MV-4-11 (cell line): ENCODE results near the gene ZNF565.
"Not testable (repeated sequence)": the region's sequence is repeated elsewhere in the genome, so short reads cannot be mapped to it uniquely, and the experiment has no call there.

Experiments
- DNase-seq: peaks from one replicate; lab custom pipeline; 2025; lab: John Stamatoyannopoulos, UW

Gene ZNF565

GRCh38 chr19:36212895-36213294 is 1.6 kb downstream of the ZNF565 start:
- DNase-seq: no peak

GRCh38 chr19:36210497-36210896 is 4.0 kb downstream of the ZNF565 start:
- no peak for DNase-seq

- no peak for DNase-seq
These were observed 5.1 kb downstream of the ZNF565 start for GRCh38 chr19:36209372-36209771.

- DNase-seq: peak; percentile 82
These were observed 6.7 kb downstream of the ZNF565 start for GRCh38 chr19:36207605-36208252.

- DNase-seq: no peak
These were observed 11.2 kb downstream of the ZNF565 start for GRCh38 chr19:36203293-36203692.

GRCh38 chr19:36201684-36202083 is 12.8 kb downstream of the ZNF565 start:
- no peak for DNase-seq

GRCh38 chr19:36198119-36198518 is 16.3 kb downstream of the ZNF565 start:
- no peak for DNase-seq

- DNase-seq: no peak
These were observed 18.2 kb downstream of the ZNF565 start for GRCh38 chr19:36196249-36196648.

GRCh38 chr19:36186722-36187121 is 27.7 kb downstream of the ZNF565 start:
- DNase-seq: not testable (repeated sequence)

GRCh38 chr19:36183245-36183628 is 31.2 kb downstream of the ZNF565 start:
- DNase-seq: no peak

- DNase-seq: no peak
These were observed 31.7 kb downstream of the ZNF565 start for GRCh38 chr19:36182612-36183244.

GRCh38 chr19:36179077-36179476 is 35.4 kb downstream of the ZNF565 start:
- DNase-seq: not testable (repeated sequence)

GRCh38 chr19:36173846-36174245 is 40.6 kb downstream of the ZNF565 start:
- not testable (repeated sequence) for DNase-seq

GRCh38 chr19:36172852-36173251 is 41.6 kb downstream of the ZNF565 start:
- DNase-seq: no peak

GRCh38 chr19:36169084-36169760 is 45.2 kb downstream of the ZNF565 start:
- DNase-seq: no peak

GRCh38 chr19:36163813-36164212 is 50.7 kb downstream of the ZNF565 start:
- DNase-seq: no peak

GRCh38 chr19:36160821-36161596 is 53.5 kb downstream of the ZNF565 start:
- DNase-seq: no peak

- no peak for DNase-seq
These were observed 61.3 kb downstream of the ZNF565 start for GRCh38 chr19:36153126-36153525.

- DNase-seq: no peak
These were observed 61.9 kb downstream of the ZNF565 start, which contains the start of gene COX7A1 for GRCh38 chr19:36152352-36153091. Gene COX7A1 (minus strand): TSS chr19:36152447. CDS start chr19:36152407, 40 bp downstream.

GRCh38 chr19:36152019-36152351 is 62.5 kb downstream of the ZNF565 start:
- no peak for DNase-seq

GRCh38 chr19:36151144-36152018 is 63.1 kb downstream of the ZNF565 start:
- no peak for DNase-seq
